Skeletal muscle satellite cell (primary cell): ENCODE data around the gene NFKBIZ.
"Not testable (repeated sequence)": the region's sequence is repeated elsewhere in the genome, so short reads cannot be mapped to it uniquely, and the experiment has no call there.

Experiments used
- H3K27me3 ChIP-seq: 2 replicates; pipeline ENCODE4 v1.7.0; 2013; ENCODE audit warnings: low read length; ENCODE audit not compliant: control insufficient read depth, insufficient read depth
- H3K36me3 ChIP-seq: 2 replicates; pipeline ENCODE4 v1.7.0; 2013; ENCODE audit warnings: mild to moderate bottlenecking, control low read depth, low read length; ENCODE audit not compliant: insufficient read depth
- H3K4me1 ChIP-seq: 2 replicates; pipeline ENCODE4 v1.7.0; 2013; ENCODE audit warnings: low read length; ENCODE audit not compliant: control insufficient read depth, insufficient read depth
- H3K4me2 ChIP-seq: 2 replicates; pipeline ENCODE4 v1.7.0; 2013; ENCODE audit warnings: mild to moderate bottlenecking, low read length
- H3K4me3 ChIP-seq: 2 replicates; pipeline ENCODE4 v1.7.0; 2013; ENCODE audit warnings: low read length
- H3K9ac ChIP-seq: 2 replicates; pipeline ENCODE4 v1.7.0; 2013; ENCODE audit warnings: mild to moderate bottlenecking, low read depth, low read length, moderate library complexity
- H3K9me3 ChIP-seq: replicated peaks from 2 replicates; pipeline ENCODE4 v1.7.0; 2013; ENCODE audit warnings: mild to moderate bottlenecking, control low read depth, low read length

The NFKBIZ gene

GRCh38 chr3:101879623-101880284, 30.4 kb downstream of the NFKBIZ start:
- Histone ChIP-seq H3K9ac (no peak overlapping the region), H3K36me3 (no peaks in the 10 kb centered on the region), H3K4me1 (no peaks in the 10 kb centered on the region), H3K4me2 (no peak overlapping the region), H3K27me3 (no peaks in the 10 kb centered on the region), H3K9me3 (no peaks in the 10 kb centered on the region), H3K4me3 (no peak overlapping the region)

DNA sequence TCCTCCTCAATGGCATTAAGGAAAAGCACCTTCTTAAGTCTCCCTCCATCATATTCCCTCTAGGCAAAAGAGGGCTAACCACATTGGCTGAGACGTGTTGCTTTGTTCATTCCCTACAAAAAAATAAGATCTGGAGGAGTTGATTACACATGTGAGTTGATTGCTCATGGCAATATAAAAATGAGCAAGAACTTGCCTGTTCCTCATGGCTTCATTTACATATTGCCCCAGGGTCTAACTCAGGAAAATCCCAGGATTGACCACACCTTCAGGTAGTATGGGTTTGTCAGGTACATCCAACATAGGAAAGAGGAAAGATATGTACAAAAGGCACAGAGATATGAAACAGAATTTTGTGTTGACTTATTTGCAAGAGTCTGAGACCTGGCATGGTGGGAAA, 35.5 kb downstream of the NFKBIZ start:
- Histone ChIP-seq H3K4me2 (no peak overlapping the region), H3K4me1 (no peaks in the 10 kb centered on the region), H3K4me3 (no peak overlapping the region), H3K9me3 (no peaks in the 10 kb centered on the region), H3K36me3 (no peaks in the 10 kb centered on the region), H3K9ac (no peak overlapping the region), H3K27me3 (no peaks in the 10 kb centered on the region)

DNA sequence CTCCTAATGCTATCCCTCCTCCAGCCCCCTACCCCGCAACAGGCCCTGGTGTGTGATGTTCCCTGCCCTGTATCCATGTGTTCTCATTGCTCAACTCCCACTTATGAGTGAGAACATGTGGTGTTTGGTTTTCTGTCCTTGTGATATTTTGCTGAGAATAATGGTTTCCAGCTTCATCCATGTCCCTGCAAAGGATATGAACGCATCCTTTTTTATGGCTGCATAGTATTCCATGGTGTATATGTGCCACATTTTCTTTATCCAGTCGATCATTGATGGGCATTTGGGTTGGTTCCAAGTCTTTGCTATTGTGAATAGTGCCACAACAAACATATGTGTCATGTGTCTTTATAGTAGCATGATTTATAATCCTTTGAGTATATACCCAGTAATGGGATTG, 36.3 kb downstream of the NFKBIZ start:
- H3K36me3 ChIP-seq, H3K4me3 ChIP-seq, H3K9ac ChIP-seq, H3K4me2 ChIP-seq, H3K9me3 ChIP-seq, H3K27me3 ChIP-seq, H3K4me1 ChIP-seq: not testable (repeated sequence)

DNA sequence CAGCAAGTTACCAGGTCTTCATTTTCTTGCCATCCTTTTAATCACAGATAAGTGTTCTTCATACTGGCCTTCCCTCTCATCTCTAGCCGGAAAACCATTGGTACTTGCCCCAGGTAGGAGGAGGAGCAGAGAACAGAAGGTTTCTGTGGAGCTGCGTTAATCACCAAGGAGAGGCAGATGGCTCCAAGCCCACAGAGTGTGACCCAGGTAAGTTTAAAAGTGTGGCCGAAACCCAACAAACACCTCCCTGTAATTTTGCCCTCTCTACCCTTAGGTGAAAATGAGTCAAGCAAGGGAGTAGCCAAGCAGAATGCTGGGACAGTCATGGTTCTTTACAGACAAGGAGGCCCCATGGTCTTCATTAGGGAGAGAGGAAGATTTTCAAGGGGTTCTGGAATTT, 37.3 kb downstream of the NFKBIZ start:
- Histone ChIP-seq H3K27me3 (no peaks in the 10 kb centered on the region), H3K4me1 (peaks cover 5% of the 10 kb centered on the region), H3K36me3 (no peaks in the 10 kb centered on the region), H3K4me2 (no peak overlapping the region), H3K9me3 (no peaks in the 10 kb centered on the region), H3K4me3 (no peak overlapping the region), H3K9ac (no peak overlapping the region)

GRCh38 chr3:101888653-101889052, 39.3 kb downstream of the NFKBIZ start:
- Histone ChIP-seq H3K9me3 (no peaks in the 10 kb centered on the region), H3K9ac (no peak overlapping the region), H3K4me1 (peaks cover 5% of the 10 kb centered on the region), H3K36me3 (no peaks in the 10 kb centered on the region), H3K4me3 (no peak overlapping the region), H3K27me3 (no peaks in the 10 kb centered on the region), H3K4me2 (no peak overlapping the region)

GRCh38 chr3:101890716-101891115, 41.4 kb downstream of the NFKBIZ start:
- Histone ChIP-seq H3K4me2 (no peak overlapping the region), H3K9ac (no peak overlapping the region), H3K4me1 (peaks cover 5% of the 10 kb centered on the region), H3K4me3 (no peak overlapping the region), H3K27me3 (no peaks in the 10 kb centered on the region), H3K36me3 (no peaks in the 10 kb centered on the region), H3K9me3 (no peaks in the 10 kb centered on the region)

DNA sequence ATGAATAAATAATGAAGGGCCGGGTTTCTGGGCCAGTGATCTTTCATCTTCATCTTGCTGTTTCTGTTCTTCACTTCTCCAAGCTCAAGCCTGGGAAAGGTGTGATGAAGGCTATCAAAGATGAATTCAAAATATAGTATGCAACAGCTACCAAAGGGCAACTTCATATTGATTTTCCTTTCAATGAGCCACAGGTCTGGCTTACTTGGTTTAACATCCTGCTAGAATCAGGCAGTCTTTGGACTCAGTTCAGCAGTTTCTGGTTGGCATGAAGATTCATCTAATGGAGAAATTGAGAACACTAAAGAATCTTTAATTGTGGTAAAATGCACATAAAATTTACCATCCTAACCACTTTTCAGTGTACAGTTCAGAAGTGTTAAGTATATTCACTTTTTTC, 43.3 kb downstream of the NFKBIZ start:
- no peak overlapping the region for H3K9ac ChIP-seq
- no peaks in the 10 kb centered on the region for H3K27me3 ChIP-seq
- H3K4me2 ChIP-seq, result no peak overlapping the region
- no peaks in the 10 kb centered on the region for H3K36me3 ChIP-seq
- H3K9me3 ChIP-seq, result no peaks in the 10 kb centered on the region
- H3K4me1 ChIP-seq, result peaks cover 5% of the 10 kb centered on the region
- no peak overlapping the region for H3K4me3 ChIP-seq

- no peaks in the 10 kb centered on the region for H3K27me3 ChIP-seq
- H3K9ac ChIP-seq, result no peak overlapping the region
- H3K4me2 ChIP-seq, result no peak overlapping the region
- H3K9me3 ChIP-seq, result no peaks in the 10 kb centered on the region
- no peak overlapping the region for H3K4me3 ChIP-seq
- no peaks in the 10 kb centered on the region for H3K36me3 ChIP-seq
- H3K4me1 ChIP-seq, result no peaks in the 10 kb centered on the region
Measured at GRCh38 chr3:101896083-101896757, 46.9 kb downstream of the NFKBIZ start.

DNA sequence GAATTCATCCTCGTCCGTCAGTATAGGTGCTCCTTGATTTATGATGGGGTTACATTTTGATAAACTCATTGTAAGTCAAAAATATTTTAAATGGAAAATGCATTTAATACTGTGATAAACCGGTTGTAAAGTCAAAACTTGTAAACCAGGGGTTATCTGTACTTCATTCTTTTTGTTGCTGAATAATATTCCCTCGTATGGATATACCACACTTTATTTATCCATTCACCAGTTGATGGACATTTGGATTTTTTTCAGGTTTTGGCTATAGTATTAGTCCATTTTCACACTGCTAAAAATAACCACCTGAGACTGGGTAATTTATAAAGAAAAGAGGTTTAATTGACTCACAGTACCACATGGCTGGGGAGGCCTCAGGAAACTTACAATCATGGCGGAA, 47.7 kb downstream of the NFKBIZ start:
- no peak overlapping the region for H3K4me2 ChIP-seq
- H3K4me1 ChIP-seq, result peaks cover 4% of the 10 kb centered on the region
- no peak overlapping the region for H3K9ac ChIP-seq
- H3K27me3 ChIP-seq, result no peaks in the 10 kb centered on the region
- no peaks in the 10 kb centered on the region for H3K36me3 ChIP-seq
- H3K4me3 ChIP-seq, result no peak overlapping the region
- no peaks in the 10 kb centered on the region for H3K9me3 ChIP-seq

DNA sequence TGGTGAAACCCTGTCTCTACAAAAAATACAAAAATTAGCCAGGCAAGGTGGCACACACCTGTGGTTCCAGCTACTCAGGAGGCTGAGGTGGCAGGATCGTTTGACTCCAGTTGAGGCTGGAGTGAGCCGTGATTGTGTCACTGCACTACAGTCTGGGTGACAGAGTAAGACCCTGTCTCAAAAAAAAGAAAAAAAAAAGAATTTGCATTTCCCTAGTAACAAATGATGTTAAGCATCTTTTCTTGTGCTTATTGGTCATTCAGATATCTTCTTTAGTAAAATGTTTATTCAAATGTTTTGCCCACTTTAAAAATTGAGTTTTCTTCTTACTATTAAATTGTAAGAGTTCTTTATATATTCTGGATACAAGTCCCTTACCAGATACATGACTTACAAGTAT, 48.7 kb downstream of the NFKBIZ start:
- H3K4me3 ChIP-seq, result no peak overlapping the region
- no peaks in the 10 kb centered on the region for H3K27me3 ChIP-seq
- H3K36me3 ChIP-seq, result no peaks in the 10 kb centered on the region
- no peaks in the 10 kb centered on the region for H3K9me3 ChIP-seq
- no peak overlapping the region for H3K4me2 ChIP-seq
- H3K9ac ChIP-seq, result no peak overlapping the region
- peaks cover 13% of the 10 kb centered on the region for H3K4me1 ChIP-seq

DNA sequence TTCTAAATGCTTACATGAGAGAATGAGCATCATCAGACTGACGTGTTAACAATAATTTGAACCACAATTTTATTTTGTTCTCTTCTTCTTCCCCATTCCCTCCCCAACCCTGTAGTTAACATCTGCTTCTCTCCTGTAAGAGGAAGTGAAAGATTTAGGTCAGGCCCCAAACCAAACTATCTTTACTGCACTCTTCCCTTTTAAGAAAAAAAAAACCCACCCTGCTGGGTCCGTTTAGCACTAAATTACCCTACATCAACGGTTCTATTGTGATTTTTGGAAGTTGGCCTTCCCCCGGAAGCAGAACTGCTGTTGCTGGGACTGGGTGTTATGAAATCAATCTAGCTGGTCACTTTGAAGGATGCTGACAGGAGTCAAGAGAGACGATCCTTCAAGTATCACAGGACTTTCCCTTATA, 49.4 kb downstream of the NFKBIZ start:
- Histone ChIP-seq H3K9ac (no peak overlapping the region), H3K4me2 (no peak overlapping the region), H3K4me1 (peaks cover 20% of the 10 kb centered on the region)

GRCh38 chr3:101900316-101900715, 51.0 kb downstream of the NFKBIZ start:
- Histone ChIP-seq H3K9ac (no peak overlapping the region), H3K9me3 (no peaks in the 10 kb centered on the region), H3K4me3 (no peak overlapping the region), H3K36me3 (no peaks in the 10 kb centered on the region), H3K4me1 (peaks cover 22% of the 10 kb centered on the region), H3K4me2 (no peak overlapping the region), H3K27me3 (no peaks in the 10 kb centered on the region)

More for the DNA sequence above, 49.4 kb downstream of the NFKBIZ start:
- H3K9me3 ChIP-seq, result no peaks in the 10 kb centered on the region
- no peaks in the 10 kb centered on the region for H3K27me3 ChIP-seq
- H3K4me3 ChIP-seq, result no peak overlapping the region
- H3K36me3 ChIP-seq, result no peaks in the 10 kb centered on the region
